ENCODE results near the gene SP5. TPM values are rescaled to one million over a fixed set of nuclear protein-coding genes. Genes with fewer than 3 reads are reported as not detected.

Gene SP5
- total RNA-seq, 1 experiment from 2014 or later, result 1.7 TPM

DNA sequence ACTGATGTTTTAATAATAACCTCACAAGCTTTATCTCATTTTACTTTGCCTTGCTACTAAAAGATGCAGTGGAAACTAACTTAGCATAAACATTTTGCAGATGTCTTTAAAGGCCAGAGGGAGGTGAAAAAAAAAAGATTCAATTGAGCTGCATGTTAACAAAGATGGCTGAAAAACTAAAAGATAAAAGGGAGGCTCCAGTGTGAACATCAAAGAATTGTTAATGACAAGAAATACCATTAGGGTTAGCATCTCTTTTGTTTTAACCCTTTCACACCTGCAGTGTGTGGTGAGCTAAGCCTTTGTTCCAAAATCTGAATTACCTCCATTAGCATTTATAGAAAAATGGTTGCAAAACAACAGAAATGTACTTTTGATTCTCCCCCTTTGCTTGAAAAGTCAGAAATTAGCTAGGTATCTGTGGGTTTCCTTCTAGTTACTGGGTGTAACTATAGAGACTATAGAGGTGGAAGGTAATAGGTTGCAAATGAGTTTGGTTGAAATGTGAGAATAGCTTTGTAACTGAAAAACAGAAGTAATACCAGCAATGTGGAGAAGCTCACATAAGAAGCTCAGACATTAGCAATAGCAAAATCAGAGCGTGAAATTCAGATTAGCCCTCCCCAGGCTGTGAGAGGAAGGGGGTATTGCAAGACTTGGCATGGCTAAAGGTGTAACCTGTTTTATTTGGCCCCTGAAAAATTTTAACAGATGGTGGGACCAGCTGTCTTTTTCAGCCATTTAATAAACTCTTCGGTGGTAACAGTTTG, 34.8 kb upstream of the SP5 start:
- peaks cover 49% of the 10 kb centered on the region for H3K4me1 Mint-ChIP-seq
- CTCF ChIA-PET, result interaction anchor here (0.6 to 2.4 kb wide), 12 partner anchors 12 to 444 kb away, joined by 3 to 13 read pairs (median 4); no protein-coding TSS in a partner anchor
- peak; percentile 86 for ATAC-seq
- no peak for DNase-seq (ENCODE audit: low spot score)
- POLR2A ChIA-PET, result interaction anchor here (0.5 to 0.7 kb wide), 3 partner anchors 36 to 1613 kb away, joined by 3 read pairs; no protein-coding TSS in a partner anchor
- TF ChIP-seq ZNF232 (CRISPR knock-in tag; IDR thresholded peaks at IDR 0.05) (no peak), FOXK1 (CRISPR knock-in tag; IDR thresholded peaks at IDR 0.05) (no peak), ATF2 (CRISPR knock-in tag; IDR thresholded peaks at IDR 0.05; ENCODE audit: borderline replicate concordance, low read depth) (no peak), RORB (CRISPR knock-in tag; IDR thresholded peaks at IDR 0.05) (no peak), ATF1 (CRISPR knock-in tag; IDR thresholded peaks at IDR 0.05) (no peak), SMAD3 (CRISPR knock-in tag; IDR thresholded peaks at IDR 0.05; ENCODE audit: borderline replicate concordance) (no peak), E2F4 (CRISPR knock-in tag; IDR thresholded peaks at IDR 0.05; ENCODE audit: borderline replicate concordance, low read depth) (no peak), GRHL2 (CRISPR knock-in tag; IDR thresholded peaks at IDR 0.05; ENCODE audit: insufficient replicate concordance, severe bottlenecking) (no peak), ZBTB43 (CRISPR knock-in tag; IDR thresholded peaks at IDR 0.05) (no peak), ZNF219 (CRISPR knock-in tag; IDR thresholded peaks at IDR 0.05; ENCODE audit: borderline replicate concordance) (no peak), SMAD4 (CRISPR knock-in tag; IDR thresholded peaks at IDR 0.05) (no peak), TEAD1 (CRISPR knock-in tag; IDR thresholded peaks at IDR 0.05) (no peak)
- TF ChIP-seq, protein P1, sequence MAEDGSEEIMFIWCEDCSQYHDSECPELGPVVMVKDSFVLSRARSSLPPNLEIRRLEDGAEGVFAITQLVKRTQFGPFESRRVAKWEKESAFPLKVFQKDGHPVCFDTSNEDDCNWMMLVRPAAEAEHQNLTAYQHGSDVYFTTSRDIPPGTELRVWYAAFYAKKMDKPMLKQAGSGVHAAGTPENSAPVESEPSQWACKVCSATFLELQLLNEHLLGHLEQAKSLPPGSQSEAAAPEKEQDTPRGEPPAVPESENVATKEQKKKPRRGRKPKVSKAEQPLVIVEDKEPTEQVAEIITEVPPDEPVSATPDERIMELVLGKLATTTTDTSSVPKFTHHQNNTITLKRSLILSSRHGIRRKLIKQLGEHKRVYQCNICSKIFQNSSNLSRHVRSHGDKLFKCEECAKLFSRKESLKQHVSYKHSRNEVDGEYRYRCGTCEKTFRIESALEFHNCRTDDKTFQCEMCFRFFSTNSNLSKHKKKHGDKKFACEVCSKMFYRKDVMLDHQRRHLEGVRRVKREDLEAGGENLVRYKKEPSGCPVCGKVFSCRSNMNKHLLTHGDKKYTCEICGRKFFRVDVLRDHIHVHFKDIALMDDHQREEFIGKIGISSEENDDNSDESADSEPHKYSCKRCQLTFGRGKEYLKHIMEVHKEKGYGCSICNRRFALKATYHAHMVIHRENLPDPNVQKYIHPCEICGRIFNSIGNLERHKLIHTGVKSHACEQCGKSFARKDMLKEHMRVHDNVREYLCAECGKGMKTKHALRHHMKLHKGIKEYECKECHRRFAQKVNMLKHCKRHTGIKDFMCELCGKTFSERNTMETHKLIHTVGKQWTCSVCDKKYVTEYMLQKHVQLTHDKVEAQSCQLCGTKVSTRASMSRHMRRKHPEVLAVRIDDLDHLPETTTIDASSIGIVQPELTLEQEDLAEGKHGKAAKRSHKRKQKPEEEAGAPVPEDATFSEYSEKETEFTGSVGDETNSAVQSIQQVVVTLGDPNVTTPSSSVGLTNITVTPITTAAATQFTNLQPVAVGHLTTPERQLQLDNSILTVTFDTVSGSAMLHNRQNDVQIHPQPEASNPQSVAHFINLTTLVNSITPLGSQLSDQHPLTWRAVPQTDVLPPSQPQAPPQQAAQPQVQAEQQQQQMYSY (CRISPR knock-in tag; IDR thresholded peaks at IDR 0.05), result no peak
- TF ChIP-seq, protein P2, sequence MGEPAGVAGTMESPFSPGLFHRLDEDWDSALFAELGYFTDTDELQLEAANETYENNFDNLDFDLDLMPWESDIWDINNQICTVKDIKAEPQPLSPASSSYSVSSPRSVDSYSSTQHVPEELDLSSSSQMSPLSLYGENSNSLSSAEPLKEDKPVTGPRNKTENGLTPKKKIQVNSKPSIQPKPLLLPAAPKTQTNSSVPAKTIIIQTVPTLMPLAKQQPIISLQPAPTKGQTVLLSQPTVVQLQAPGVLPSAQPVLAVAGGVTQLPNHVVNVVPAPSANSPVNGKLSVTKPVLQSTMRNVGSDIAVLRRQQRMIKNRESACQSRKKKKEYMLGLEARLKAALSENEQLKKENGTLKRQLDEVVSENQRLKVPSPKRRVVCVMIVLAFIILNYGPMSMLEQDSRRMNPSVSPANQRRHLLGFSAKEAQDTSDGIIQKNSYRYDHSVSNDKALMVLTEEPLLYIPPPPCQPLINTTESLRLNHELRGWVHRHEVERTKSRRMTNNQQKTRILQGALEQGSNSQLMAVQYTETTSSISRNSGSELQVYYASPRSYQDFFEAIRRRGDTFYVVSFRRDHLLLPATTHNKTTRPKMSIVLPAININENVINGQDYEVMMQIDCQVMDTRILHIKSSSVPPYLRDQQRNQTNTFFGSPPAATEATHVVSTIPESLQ (CRISPR knock-in tag; IDR thresholded peaks at IDR 0.05), result no peak
- peaks cover 5% of the 10 kb centered on the region for H3K27me3 Mint-ChIP-seq (ENCODE audit: low read depth)
- H3K27ac Mint-ChIP-seq, result peak overlapping the region; percentile 96
- no peaks in the 10 kb centered on the region for H3K9me3 Mint-ChIP-seq
- H3K36me3 Mint-ChIP-seq, result no peaks in the 10 kb centered on the region
- H3K4me3 Mint-ChIP-seq, result peak overlapping the region; percentile 51

DNA sequence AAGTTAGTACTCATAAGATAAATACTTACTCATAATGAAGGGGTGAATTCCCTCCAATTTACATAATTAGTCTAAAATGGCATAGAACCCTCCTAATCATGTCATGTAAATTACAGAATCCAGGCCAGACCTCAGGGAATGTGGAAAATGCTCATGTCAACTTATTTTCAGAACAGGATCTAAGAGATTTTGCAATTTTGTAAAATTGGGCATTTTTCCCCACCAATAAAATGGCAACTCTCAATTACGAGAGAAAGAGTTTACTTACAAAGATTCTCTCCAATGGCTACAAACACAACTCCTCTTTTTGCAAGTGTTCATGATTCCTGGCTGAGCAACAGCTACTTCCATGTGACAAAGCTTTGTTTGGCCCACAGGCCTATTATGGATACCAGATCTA, 33.8 kb upstream of the SP5 start:
- ATAC-seq (no peak), DNase-seq (ENCODE audit: low spot score) (no peak)
- TF ChIP-seq FOXP4 (CRISPR knock-in tag; IDR thresholded peaks at IDR 0.05) (no peak), JUN (CRISPR knock-in tag; IDR thresholded peaks at IDR 0.05) (no peak), CREB1 (CRISPR knock-in tag; IDR thresholded peaks at IDR 0.05) (no peak)
- Mint-ChIP-seq H3K27ac (peak overlapping the region; percentile 64), H3K27me3 (ENCODE audit: low read depth) (peaks cover 5% of the 10 kb centered on the region), H3K36me3 (no peaks in the 10 kb centered on the region), H3K4me1 (peaks cover 56% of the 10 kb centered on the region), H3K4me3 (no peak overlapping the region), H3K9me3 (no peaks in the 10 kb centered on the region)
- CTCF ChIA-PET, result no interaction called here
- POLR2A ChIA-PET, result no interaction called here

Measured in WTC11 (cell line).